HepG2 (cell line): ENCODE results near the gene TESK1. TPM values are rescaled to one million over a fixed set of nuclear protein-coding genes. Genes with fewer than 3 reads are reported as not detected.
A peak's percentile ranks its signal among the peaks of the same experiment; 100 is the strongest.

ENCODE experiments used
- ATAC-seq: fragments of 200-7000 bp; cut with Tn5 transposase; 3 replicates; pipeline ENCODE4 v1.9.1; 2020; ENCODE audit warnings: mild to moderate bottlenecking, moderate library complexity
- BruUV-seq: library from RNA; stranded (reverse); fragments of 400-500 nt; replicated peaks from 2 replicates; lab custom pipeline; 2021; lab: Mats Ljungman, UMichigan
- CTCF ChIA-PET: fragments of 300-600 bp; formaldehyde crosslinking; extraction: SDS; loops from one replicate; lab custom pipeline; 2021; ENCODE audit warnings: low total read pairs, inconsistent platforms, low intra/inter-chr PET ratio; lab: Yijun Ruan, JAX
- POLR2A ChIA-PET: fragments of 350-600 bp; sonication (Branson Sonifier 250); formaldehyde crosslinking; loops from one replicate; lab custom pipeline; 2020; ENCODE audit warnings: antibody characterized with exemption, inconsistent platforms; lab: Yijun Ruan, JAX
- DNase-seq: peaks from one replicate; pipeline ENCODE4 v3.0.0-alpha.2; 2015; ENCODE audit warnings: low spot score
- FAIRE-seq: peaks from 3 replicates; lab custom pipeline; 2011; peaks lifted over from hg19 to GRCh38; lab: Jason Lieb, UNC
- H2AFZ ChIP-seq: one replicate; pipeline ENCODE4 v1.6.1; 2011; ENCODE audit warnings: low read length, inconsistent platforms
- H3K27ac ChIP-seq: fragments of 300-600 bp; 3 replicates; pipeline ENCODE4 v1.8.0; 2011; ENCODE audit warnings: mixed run types, mild to moderate bottlenecking, mixed read lengths, low read length, inconsistent platforms; ENCODE audit not compliant: insufficient read depth; ENCODE audit errors: extremely low read length
- H3K27me3 ChIP-seq, 2 experiments: fragments of 200-600 bp in 1 of 2; 2 replicates in 1 of 2; 3 replicates in 1 of 2; pipeline versions ENCODE4 v1.6.0 to v1.8.0; 2011; ENCODE audit warnings: low read length in 2 of 2, mild to moderate bottlenecking in 2 of 2, moderate library complexity in 2 of 2, inconsistent platforms in 1 of 2; ENCODE audit not compliant: insufficient read depth in 2 of 2, control insufficient read depth in 1 of 2
- H3K36me3 ChIP-seq, 2 experiments: fragments of 200-600 bp in 1 of 2; replicated peaks in 1 of 2; 2 replicates in 1 of 2; 3 replicates in 1 of 2; pipeline versions ENCODE4 v1.5.1 to v1.8.0; 2011; ENCODE audit warnings: low read length in 2 of 2, inconsistent platforms in 1 of 2; ENCODE audit not compliant: insufficient read depth in 2 of 2, control insufficient read depth in 1 of 2
- H3K4me1 ChIP-seq: 2 replicates; pipeline ENCODE4 v1.5.1; 2012; ENCODE audit warnings: low read length, inconsistent platforms; ENCODE audit not compliant: insufficient read depth
- H3K4me2 ChIP-seq: 2 replicates; pipeline ENCODE4 v1.6.0; 2011; ENCODE audit warnings: low read depth, low read length, inconsistent platforms
- H3K4me3 ChIP-seq, 3 experiments: fragments of 200-600 bp in 1 of 3; sonication (generic), shearing (Covaris generic) in 1 of 3; replicated peaks in 1 of 3; 2 replicates each; pipeline ENCODE4 v1.5.1; 2011 to 2016; ENCODE audit warnings: low read length in 3 of 3, inconsistent platforms in 2 of 3, low read depth in 2 of 3, mild to moderate bottlenecking in 2 of 3, control low read depth in 1 of 3, mixed read lengths in 1 of 3; ENCODE audit not compliant: insufficient read depth in 1 of 3
- H3K79me2 ChIP-seq: one replicate; pipeline ENCODE4 v1.6.1; 2011; ENCODE audit warnings: low read length, inconsistent platforms; ENCODE audit not compliant: insufficient read depth
- H3K9ac ChIP-seq: 2 replicates; pipeline ENCODE4 v1.6.0; 2011; ENCODE audit warnings: mild to moderate bottlenecking, low read depth, low read length, inconsistent platforms; ENCODE audit not compliant: insufficient read depth
- H3K9me3 ChIP-seq: 2 replicates; pipeline ENCODE4 v1.5.1; 2012; ENCODE audit warnings: mild to moderate bottlenecking, low read length
- H4K20me1 ChIP-seq: 2 replicates; pipeline ENCODE4 v1.6.0; 2011; ENCODE audit warnings: inconsistent platforms, mild to moderate bottlenecking, low read length, moderate library complexity; ENCODE audit not compliant: insufficient read depth
- CREBL2 ChIP-seq: sonication (generic); formaldehyde crosslinking; IDR thresholded peaks from 2 replicates; pipeline ENCODE4 v1.8.1; 2023; ENCODE audit warnings: missing genetic modification reagents, mild to moderate bottlenecking, borderline replicate concordance
- EZH2 ChIP-seq: conservative IDR thresholded peaks from 2 replicates; pipeline ENCODE4 v1.6.1; 2012; ENCODE audit warnings: mild to moderate bottlenecking, low read depth, low read length, moderate library complexity
- PCBP1 ChIP-seq: fragments of 200-400 bp; formaldehyde crosslinking; IDR thresholded peaks from 2 replicates; pipeline ENCODE4 v1.6.1; 2017; ENCODE audit warnings: mild to moderate bottlenecking, low read depth, low read length, borderline replicate concordance
- PHF21A ChIP-seq: sonication (generic); formaldehyde crosslinking; IDR thresholded peaks from 2 replicates; pipeline ENCODE4 v1.5.0; 2020; ENCODE audit warnings: mild to moderate bottlenecking, missing genetic modification reagents
- SNAPC4 ChIP-seq: sonication (generic); formaldehyde crosslinking; IDR thresholded peaks from 2 replicates; pipeline ENCODE4 v1.4.0; 2020; ENCODE audit warnings: mild to moderate bottlenecking, missing genetic modification reagents
- SNRNP70 ChIP-seq: fragments of 200-400 bp; formaldehyde crosslinking; IDR thresholded peaks from 2 replicates; pipeline ENCODE4 v1.6.1; 2017; ENCODE audit warnings: mild to moderate bottlenecking, low read depth, low read length, moderate library complexity
- TAF1 ChIP-seq: sonication (generic); formaldehyde crosslinking; IDR thresholded peaks from 2 replicates; pipeline ENCODE4 v1.4.0; 2020; ENCODE audit warnings: missing genetic modification reagents
- TEAD3 ChIP-seq: optimal IDR thresholded peaks from 2 replicates; pipeline ENCODE3; 2016; ENCODE audit warnings: borderline replicate concordance
- ZKSCAN8 ChIP-seq: IDR thresholded peaks from 2 replicates; pipeline ENCODE4 v1.6.1; 2016; ENCODE audit warnings: borderline replicate concordance, missing genetic modification reagents, missing compliant biosample characterization
- WGBS: methylation state at CpG from one replicate; pipeline ENCODE4 v1.1.6; 2017; ENCODE audit warnings: low lambda C conversion rate; 5-methylcytosine and 5-hydroxymethylcytosine counted together
- in situ Hi-C: cut with HindIII; loops from 2 replicates; pipeline ENCODE4 v1.10.0; 2017; ENCODE audit warnings: low pct_unique_long_range_greater_than_20kb; ENCODE audit not compliant: extremely low pct_ligation_motif_present
- intact Hi-C: fragments of 100-400 bp; cut with micrococcal nuclease; formaldehyde crosslinking; loops from one replicate; pipeline ENCODE4 v1.10.0; 2022; ENCODE audit not compliant: unreplicated experiment
- polyA plus RNA-seq, 8 experiments: library from polyadenylated mRNA; depleted of rRNA in 3 of 8; stranded (reverse) in 7 of 8; unstranded in 1 of 8; fragments of >200 nt; fragmentation: Illumina TruSeq in 4 of 8; extraction: Trizol in 4 of 8; gene quantifications; 2 replicates each; pipeline versions ENCODE4 v1.2.1 to v1.2.3, GENCODE V29; 2011 to 2016; ENCODE audit warnings: low read depth in 4 of 8, missing spikeins in 1 of 8, mixed read lengths in 1 of 8; ENCODE audit not compliant: insufficient read depth in 1 of 8
- total RNA-seq, 5 experiments: library from RNA; depleted of rRNA; stranded (reverse); fragments of >200 nt; fragmentation: Illumina TruSeq; extraction: Trizol; gene quantifications; 2 replicates each; pipeline ENCODE4 v1.2.3, GENCODE V29; 2016; ENCODE audit warnings: low read depth in 1 of 5
- TF ChIP-seq, protein P1 (sequence below): sonication (generic); formaldehyde crosslinking; IDR thresholded peaks from 2 replicates; pipeline ENCODE4 v1.5.0; 2020; ENCODE audit warnings: missing genetic modification reagents, mild to moderate bottlenecking, borderline replicate concordance
- TF ChIP-seq, protein P2 (sequence below): sonication (generic); formaldehyde crosslinking; IDR thresholded peaks from 2 replicates; pipeline ENCODE4 v1.4.0; 2020; ENCODE audit warnings: mild to moderate bottlenecking, missing genetic modification reagents, borderline replicate concordance
- TF ChIP-seq, protein P3 (sequence below): IDR thresholded peaks from 2 replicates; pipeline ENCODE4 v1.6.1; 2016; ENCODE audit warnings: missing compliant biosample characterization, missing genetic modification reagents, borderline replicate concordance
- TF ChIP-seq, protein P4 (sequence below): sonication (generic); formaldehyde crosslinking; IDR thresholded peaks from 2 replicates; pipeline ENCODE4 v1.5.1; 2020; ENCODE audit warnings: mild to moderate bottlenecking, missing genetic modification reagents, borderline replicate concordance

Gene TESK1
- total and polyA plus RNA-seq, 2 of the 13 experiments (the other 11 are each of a cell fraction or from before 2014, with no cell fraction given): 7.3 to 13.6 TPM

- Histone ChIP-seq H3K36me3 (peaks cover 3 to 14% of the 10 kb centered on the region in 2 experiments; a peak in 3 of 5 replicates), H3K79me2 (peaks cover 4% of the 10 kb centered on the region), H3K9ac (no peak overlapping the region), H3K9me3 (no peaks in the 10 kb centered on the region), H3K4me2 (peak overlapping the region; percentile 88; the same call in 1 of the 2 replicates), H3K27me3 (no peaks in the 10 kb centered on the region; a peak in 3 of 5 replicates), H3K4me3 (0 out of 6 replicates have a peak overlapping the region, but pooled peaks of 1 of the 3 experiments have one; percentile 90), H4K20me1 (no peaks in the 10 kb centered on the region; the same call in 1 of the 2 replicates), H2AFZ (no peak overlapping the region), H3K27ac (no peak overlapping the region), H3K4me1 (peaks cover 28% of the 10 kb centered on the region)
- WGBS: 92% methylated on average over 7 of the region's 7 CpGs
- ATAC-seq (no peak), DNase-seq (no peak), FAIRE-seq (no peak)
- POLR2A ChIA-PET: no interaction called here
- no TSS peak for BruUV-seq
- CTCF ChIA-PET: no interaction called here
- in situ Hi-C loops (no loop called here), intact Hi-C loops (no loop called here)
- TF ChIP-seq ZKSCAN8 (CRISPR knock-in tag): no peak
- TF ChIP-seq SNAPC4 (CRISPR knock-in tag): no peak
- TF ChIP-seq PHF21A (CRISPR knock-in tag): no peak
- TF ChIP-seq, protein P1, sequence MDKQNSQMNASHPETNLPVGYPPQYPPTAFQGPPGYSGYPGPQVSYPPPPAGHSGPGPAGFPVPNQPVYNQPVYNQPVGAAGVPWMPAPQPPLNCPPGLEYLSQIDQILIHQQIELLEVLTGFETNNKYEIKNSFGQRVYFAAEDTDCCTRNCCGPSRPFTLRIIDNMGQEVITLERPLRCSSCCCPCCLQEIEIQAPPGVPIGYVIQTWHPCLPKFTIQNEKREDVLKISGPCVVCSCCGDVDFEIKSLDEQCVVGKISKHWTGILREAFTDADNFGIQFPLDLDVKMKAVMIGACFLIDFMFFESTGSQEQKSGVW: no peak
- no peak for TF ChIP-seq SNRNP70
- TF ChIP-seq EZH2: no peak
- no peak for TF ChIP-seq TEAD3 (CRISPR knock-in tag)
- TF ChIP-seq, protein P2, sequence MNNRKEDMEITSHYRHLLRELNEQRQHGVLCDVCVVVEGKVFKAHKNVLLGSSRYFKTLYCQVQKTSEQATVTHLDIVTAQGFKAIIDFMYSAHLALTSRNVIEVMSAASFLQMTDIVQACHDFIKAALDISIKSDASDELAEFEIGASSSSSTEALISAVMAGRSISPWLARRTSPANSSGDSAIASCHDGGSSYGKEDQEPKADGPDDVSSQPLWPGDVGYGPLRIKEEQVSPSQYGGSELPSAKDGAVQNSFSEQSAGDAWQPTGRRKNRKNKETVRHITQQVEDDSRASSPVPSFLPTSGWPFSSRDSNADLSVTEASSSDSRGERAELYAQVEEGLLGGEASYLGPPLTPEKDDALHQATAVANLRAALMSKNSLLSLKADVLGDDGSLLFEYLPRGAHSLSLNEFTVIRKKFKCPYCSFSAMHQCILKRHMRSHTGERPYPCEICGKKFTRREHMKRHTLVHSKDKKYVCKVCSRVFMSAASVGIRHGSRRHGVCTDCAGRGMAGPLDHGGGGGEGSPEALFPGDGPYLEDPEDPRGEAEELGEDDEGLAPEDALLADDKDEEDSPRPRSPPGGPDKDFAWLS: no peak
- no peak for TF ChIP-seq CREBL2 (CRISPR knock-in tag)
- TF ChIP-seq, protein P3, sequence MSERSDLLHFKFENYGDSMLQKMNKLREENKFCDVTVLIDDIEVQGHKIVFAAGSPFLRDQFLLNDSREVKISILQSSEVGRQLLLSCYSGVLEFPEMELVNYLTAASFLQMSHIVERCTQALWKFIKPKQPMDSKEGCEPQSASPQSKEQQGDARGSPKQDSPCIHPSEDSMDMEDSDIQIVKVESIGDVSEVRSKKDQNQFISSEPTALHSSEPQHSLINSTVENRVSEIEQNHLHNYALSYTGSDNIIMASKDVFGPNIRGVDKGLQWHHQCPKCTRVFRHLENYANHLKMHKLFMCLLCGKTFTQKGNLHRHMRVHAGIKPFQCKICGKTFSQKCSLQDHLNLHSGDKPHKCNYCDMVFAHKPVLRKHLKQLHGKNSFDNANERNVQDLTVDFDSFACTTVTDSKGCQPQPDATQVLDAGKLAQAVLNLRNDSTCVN (CRISPR knock-in tag): no peak
- TF ChIP-seq, protein P4, sequence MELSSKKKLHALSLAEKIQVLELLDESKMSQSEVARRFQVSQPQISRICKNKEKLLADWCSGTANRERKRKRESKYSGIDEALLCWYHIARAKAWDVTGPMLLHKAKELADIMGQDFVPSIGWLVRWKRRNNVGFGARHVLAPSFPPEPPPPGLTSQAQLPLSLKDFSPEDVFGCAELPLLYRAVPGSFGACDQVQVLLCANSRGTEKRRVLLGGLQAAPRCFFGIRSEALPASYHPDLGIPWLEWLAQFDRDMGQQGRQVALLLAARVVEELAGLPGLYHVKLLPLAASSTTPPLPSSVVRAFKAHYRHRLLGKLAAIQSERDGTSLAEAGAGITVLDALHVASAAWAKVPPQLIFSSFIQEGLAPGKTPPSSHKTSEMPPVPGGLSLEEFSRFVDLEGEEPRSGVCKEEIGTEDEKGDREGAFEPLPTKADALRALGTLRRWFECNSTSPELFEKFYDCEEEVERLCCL: no peak
- no peak for TF ChIP-seq TAF1 (CRISPR knock-in tag)
- TF ChIP-seq PCBP1: no peak
These were observed 1.7 kb downstream of the TESK1 start for GRCh38 chr9:35606726-35607125.
